Gastrocnemius medialis (tissue), 4 donors: ENCODE results near the gene PDCD5.
"Not testable (repeated sequence)": the region's sequence is repeated elsewhere in the genome, so short reads cannot be mapped to it uniquely, and the experiment has no call there.

ENCODE experiments used
- CTCF ChIP-seq, 5 experiments: fragments of 450-650 bp in 3 of 5; fragments of 200-600 bp in 2 of 5; sonication (generic) in 2 of 5; IDR thresholded peaks in 4 of 5; conservative IDR thresholded peaks in 1 of 5; 1 replicate in 4 of 5; 2 replicates in 1 of 5; pipeline ENCODE4 v1.5.1; 2016 to 2019; ENCODE audit warnings: antibody characterized with exemption in 5 of 5, mild to moderate bottlenecking in 3 of 5, moderate library complexity in 3 of 5
- POLR2A ChIP-seq, 2 donors: fragments of 450-650 bp; IDR thresholded peaks; one replicate each; pipeline ENCODE4 v1.6.1; 2017; ENCODE audit warnings: antibody characterized with exemption in 2 of 2, mild to moderate bottlenecking in 2 of 2, moderate library complexity in 2 of 2

- TF ChIP-seq CTCF (IDR thresholded peaks at IDR 0.05 in 4 of 5, conservative IDR thresholded peaks at IDR 0.05 in 1 of 5); POLR2A (IDR thresholded peaks at IDR 0.05): not testable (repeated sequence)
These were observed 8.1 kb upstream of the PDCD5 start for GRCh38 chr19:32572700-32573491.
